HCT116 (cell line): ENCODE measurements around the gene TNS3. TPM values are rescaled to one million over a fixed set of nuclear protein-coding genes. Genes with fewer than 3 reads are reported as not detected.

Experiments used
- ATAC-seq: fragments of 200-7000 bp; cut with Tn5 transposase; 2 replicates; pipeline ENCODE4 v1.9.1; 2020; ENCODE audit warnings: mild to moderate bottlenecking, moderate library complexity
- BruUV-seq: library from RNA; stranded (reverse); fragments of 400-500 nt; replicated peaks from 2 replicates; lab custom pipeline; 2021; lab: Mats Ljungman, UMichigan
- CTCF ChIA-PET: fragments of 300-600 bp; sonication (Branson Sonifier 250); formaldehyde crosslinking; loops from one replicate; lab custom pipeline; 2021; ENCODE audit warnings: antibody characterized with exemption; lab: Charles Lee
- POLR2A ChIA-PET: fragments of 300-600, 350-600 bp; sonication (Branson Sonifier 250); formaldehyde crosslinking; loops from one replicate; lab custom pipeline; 2021; ENCODE audit warnings: antibody characterized with exemption; lab: Charles Lee
- RAD21 ChIA-PET, 2 experiments: fragments of 300-600 bp; sonication (Branson Sonifier 250); formaldehyde crosslinking; loops; one replicate each; lab custom pipeline; 2023; ENCODE audit warnings: low total read pairs in 2 of 2; ENCODE audit not compliant: uncharacterized antibody in 2 of 2, unreplicated experiment in 2 of 2, low non-redundant PET in 1 of 2; lab: Charles Lee
- DNase-seq: peaks from one replicate; pipeline ENCODE4 v3.0.0-alpha.2; 2010; ENCODE audit warnings: low read depth, low spot score
- H2AFZ ChIP-seq: fragments of 200-600 bp; shearing (Covaris generic), sonication (generic); 2 replicates; pipeline ENCODE4 v1.6.1; 2017; ENCODE audit warnings: low read depth, mixed run types, mixed read lengths, antibody characterized with exemption, low read length; ENCODE audit not compliant: poor library complexity, severe bottlenecking
- H3K27ac ChIP-seq: 2 replicates; pipeline ENCODE4 v1.5.1; 2012; ENCODE audit warnings: low read depth, low read length
- H3K27me3 ChIP-seq: fragments of 200-600 bp; sonication (generic); 2 replicates; pipeline ENCODE4 v1.6.1; 2016; ENCODE audit warnings: mixed run types, low read length, mixed read lengths; ENCODE audit not compliant: insufficient read depth
- H3K36me3 ChIP-seq, 2 experiments: fragments of 200-500 bp in 1 of 2; fragments of 200-600 bp in 1 of 2; sonication (Bioruptor generic) in 1 of 2; sonication (generic) in 1 of 2; 2 replicates each; pipeline versions ENCODE4 v1.5.1 to v1.6.1; 2014 to 2016; ENCODE audit warnings: low read length in 2 of 2, inconsistent platforms in 1 of 2, mixed read lengths in 1 of 2, mixed run types in 1 of 2; ENCODE audit not compliant: insufficient read depth in 2 of 2, control insufficient read depth in 1 of 2
- H3K4me1 ChIP-seq, 2 experiments: fragments of 200-600 bp in 1 of 2; sonication (generic) in 1 of 2; 2 replicates each; pipeline versions ENCODE4 v1.5.1 to v1.6.1; 2012 to 2017; ENCODE audit warnings: low read length in 2 of 2, inconsistent platforms in 1 of 2, mild to moderate bottlenecking in 1 of 2, mixed read lengths in 1 of 2, mixed run types in 1 of 2, moderate library complexity in 1 of 2; ENCODE audit not compliant: insufficient read depth in 2 of 2, control insufficient read depth in 1 of 2
- H3K4me2 ChIP-seq: fragments of 200-600 bp; sonication (generic); 2 replicates; pipeline ENCODE4 v1.6.1; 2017; ENCODE audit warnings: mixed run types, low read length, mixed read lengths
- H3K4me3 ChIP-seq, 2 experiments: fragments of 200-600 bp in 1 of 2; sonication (generic) in 1 of 2; replicated peaks in 1 of 2; 2 replicates each; pipeline ENCODE4 v1.5.1; 2011 to 2016; ENCODE audit warnings: low read length in 2 of 2, control low read depth in 1 of 2, low read depth in 1 of 2, mild to moderate bottlenecking in 1 of 2, mixed read lengths in 1 of 2, mixed run types in 1 of 2
- H3K79me2 ChIP-seq: fragments of 200-600 bp; sonication (generic); 2 replicates; pipeline ENCODE4 v1.6.1; 2017; ENCODE audit warnings: mild to moderate bottlenecking, mixed run types, low read length, moderate library complexity, mixed read lengths; ENCODE audit not compliant: insufficient read depth
- H3K9ac ChIP-seq: fragments of 200-600 bp; sonication (generic); 2 replicates; pipeline ENCODE4 v1.6.1; 2016; ENCODE audit warnings: low read length, mixed read lengths
- H3K9me2 ChIP-seq: fragments of 200-600 bp; sonication (generic), shearing (Covaris generic); 2 replicates; pipeline ENCODE4 v1.6.1; 2017; ENCODE audit warnings: mixed run types, mild to moderate bottlenecking, moderate library complexity; ENCODE audit not compliant: insufficient read depth
- H3K9me3 ChIP-seq, 2 experiments: fragments of 200-500 bp in 1 of 2; fragments of 200-600 bp in 1 of 2; sonication (Bioruptor generic) in 1 of 2; sonication (generic) in 1 of 2; 2 replicates each; pipeline ENCODE4 v1.6.1; 2014 to 2017; ENCODE audit warnings: low read length in 2 of 2, mixed read lengths in 2 of 2, inconsistent platforms in 1 of 2, low read depth in 1 of 2, mild to moderate bottlenecking in 1 of 2, mixed run types in 1 of 2, moderate library complexity in 1 of 2; ENCODE audit not compliant: control insufficient read depth in 1 of 2, insufficient read depth in 1 of 2
- H4K20me1 ChIP-seq: fragments of 200-600 bp; sonication (generic), shearing (Covaris generic); 2 replicates; pipeline ENCODE4 v1.6.1; 2017; ENCODE audit warnings: mixed run types, mild to moderate bottlenecking, moderate library complexity; ENCODE audit not compliant: insufficient read depth
- ATF3 ChIP-seq: IDR thresholded peaks from 2 replicates; pipeline ENCODE4 v1.6.1; 2012
- CEBPB ChIP-seq: IDR thresholded peaks from 2 replicates; pipeline ENCODE4 v1.6.1; 2012; ENCODE audit warnings: low read depth
- CTCF ChIP-seq, 3 experiments: fragments of 200-600 bp in 1 of 3; sonication (generic) in 1 of 3; IDR thresholded peaks in 2 of 3; conservative IDR thresholded peaks in 1 of 3; 2 replicates each; pipeline ENCODE4 v1.5.1; 2012 to 2017; ENCODE audit warnings: low read depth in 2 of 3, low read length in 2 of 3, antibody characterized with exemption in 1 of 3, borderline replicate concordance in 1 of 3, control low read depth in 1 of 3, mild to moderate bottlenecking in 1 of 3, mixed read lengths in 1 of 3, mixed run types in 1 of 3, moderate library complexity in 1 of 3; ENCODE audit not compliant: insufficient read depth in 1 of 3
- EGR1 ChIP-seq: IDR thresholded peaks from 2 replicates; pipeline ENCODE4 v1.6.1; 2012; ENCODE audit warnings: low read depth
- ELF1 ChIP-seq: IDR thresholded peaks from 2 replicates; pipeline ENCODE4 v1.6.1; 2012; ENCODE audit warnings: low read depth, borderline replicate concordance
- EZH2 ChIP-seq: fragments of 200-600 bp; sonication (generic); IDR thresholded peaks from 2 replicates; pipeline ENCODE4 v1.6.1; 2017; ENCODE audit warnings: antibody characterized with exemption, mixed run types
- EZH2phosphoT487 ChIP-seq: fragments of 200-600 bp; IDR thresholded peaks from 2 replicates; pipeline ENCODE4 v1.6.1; 2018; ENCODE audit warnings: antibody characterized with exemption, borderline replicate concordance
- FOSL1 ChIP-seq: IDR thresholded peaks from 2 replicates; pipeline ENCODE4 v1.6.1; 2012; ENCODE audit warnings: low read depth
- JUND ChIP-seq: IDR thresholded peaks from 2 replicates; pipeline ENCODE4 v1.6.1; 2012
- POLR2A ChIP-seq: IDR thresholded peaks from 2 replicates; pipeline ENCODE4 v1.7.0; 2011; ENCODE audit warnings: borderline replicate concordance; ENCODE audit not compliant: insufficient read depth, insufficient read length; ENCODE audit errors: extremely low read depth
- POLR2AphosphoS5 ChIP-seq: IDR thresholded peaks from 2 replicates; pipeline ENCODE4 v1.6.1; 2011; ENCODE audit warnings: mild to moderate bottlenecking, low read depth, low read length, moderate library complexity
- RAD21 ChIP-seq: IDR thresholded peaks from 2 replicates; pipeline ENCODE4 v1.6.1; 2012; ENCODE audit warnings: low read depth, mild to moderate bottlenecking
- SIN3A ChIP-seq: IDR thresholded peaks from 2 replicates; pipeline ENCODE4 v1.6.1; 2012; ENCODE audit warnings: low read depth
- SP1 ChIP-seq: IDR thresholded peaks from 2 replicates; pipeline ENCODE4 v1.6.1; 2012; ENCODE audit warnings: low read depth
- SRF ChIP-seq: IDR thresholded peaks from 2 replicates; pipeline ENCODE4 v1.6.1; 2012; ENCODE audit warnings: low read depth
- TCF7L2 ChIP-seq: IDR thresholded peaks from 2 replicates; pipeline ENCODE4 v1.7.0; 2011; ENCODE audit warnings: borderline replicate concordance, inconsistent platforms; ENCODE audit not compliant: insufficient read depth, insufficient read length; ENCODE audit errors: extremely low read depth
- ZBTB33 ChIP-seq: IDR thresholded peaks from 2 replicates; pipeline ENCODE4 v1.6.1; 2011; ENCODE audit warnings: mild to moderate bottlenecking, low read length, moderate library complexity; ENCODE audit not compliant: insufficient replicate concordance; ENCODE audit errors: extremely low read depth
- ZFX ChIP-seq: fragments of 450-650 bp; IDR thresholded peaks from 2 replicates; pipeline ENCODE4 v1.6.1; 2017
- ZNF274 ChIP-seq: fragments of 200-500 bp; sonication (Bioruptor generic); IDR thresholded peaks from 2 replicates; pipeline ENCODE4 v1.6.1; 2014; ENCODE audit warnings: mild to moderate bottlenecking, low read depth, low read length, inconsistent platforms
- intact Hi-C: fragments of 100-400 bp; cut with micrococcal nuclease; formaldehyde crosslinking; loops from 2 replicates; pipeline ENCODE4 v1.10.0; 2022
- total RNA-seq: library from RNA; stranded (reverse); gene quantifications from one replicate; pipeline ENCODE4 v1.2.1, GENCODE V29; 2021; ENCODE audit not compliant: unreplicated experiment
- TF ChIP-seq, protein P1 (sequence below): IDR thresholded peaks from 2 replicates; pipeline ENCODE4 v1.6.1; 2012; ENCODE audit warnings: low read depth

Gene TNS3
- total RNA-seq, 1 experiment from 2014 or later: 9.1 TPM

DNA sequence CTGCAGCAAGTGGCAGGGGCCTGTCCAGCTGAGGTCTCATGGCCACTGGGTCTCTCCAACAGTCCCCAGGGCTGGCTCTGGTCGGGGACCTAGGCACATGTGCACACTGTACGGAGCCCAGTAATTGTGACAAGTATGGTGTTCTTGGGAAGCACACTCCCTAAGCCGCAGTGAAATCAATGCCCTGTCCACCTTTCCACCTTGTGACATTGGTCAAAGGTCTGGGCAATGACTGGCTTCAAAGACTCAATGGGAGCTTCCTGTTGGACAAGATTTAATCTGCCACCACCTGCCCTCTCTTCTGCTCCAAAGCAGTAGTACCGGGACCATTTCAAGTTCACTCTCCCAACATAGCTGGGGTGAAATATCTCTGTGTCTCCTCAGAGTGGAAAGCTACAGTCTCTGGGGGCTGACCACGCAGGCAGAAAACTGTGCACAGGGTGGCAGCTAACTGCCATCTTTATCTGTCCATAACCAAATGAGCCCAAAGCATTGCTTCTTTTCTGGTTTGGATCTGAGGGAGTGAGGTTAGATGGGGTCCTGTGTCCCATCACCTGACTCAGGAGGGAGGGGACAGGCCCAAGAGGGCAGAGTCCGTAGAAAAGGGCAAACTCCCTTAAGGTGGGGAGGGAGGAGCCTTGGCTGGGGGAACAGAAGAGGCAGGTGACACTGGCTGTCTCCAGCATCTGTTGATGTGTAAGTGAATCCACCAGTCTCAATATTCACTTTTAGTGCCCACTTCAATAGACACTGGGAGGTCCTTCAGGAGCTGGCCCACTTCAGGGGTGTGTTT is 307.7 kb downstream of the TNS3 start:
- Histone ChIP-seq H3K4me3 (no peak overlapping the region), H3K4me2 (no peak overlapping the region), H3K9me2 (no peaks in the 10 kb centered on the region), H3K9ac (no peak overlapping the region), H3K4me1 (no peaks in the 10 kb centered on the region), H3K79me2 (no peaks in the 10 kb centered on the region), H3K27ac (no peak overlapping the region), H4K20me1 (no peaks in the 10 kb centered on the region), H3K36me3 (no peaks in the 10 kb centered on the region), H2AFZ (no peak overlapping the region), H3K27me3 (no peaks in the 10 kb centered on the region), H3K9me3 (no peaks in the 10 kb centered on the region)
- intact Hi-C loops: no loop called here
- ChIA-PET POLR2A (no interaction called here), RAD21 (no interaction called here), CTCF (no interaction called here)
- no peak for ATAC-seq
- BruUV-seq: no TSS peak
- no peak for DNase-seq
- TF ChIP-seq EGR1 (no peak), SP1 (no peak), POLR2AphosphoS5 (no peak), CEBPB (no peak), JUND (no peak), EZH2 (no peak), FOSL1 (no peak), ELF1 (no peak), ZFX (no peak), ZBTB33 (no peak), POLR2A (no peak), EZH2phosphoT487 (no peak), SRF (no peak), TCF7L2 (no peak), RAD21 (no peak), ZNF274 (no peak), CTCF (IDR thresholded peaks at IDR 0.05 in 2 of 3, conservative IDR thresholded peaks at IDR 0.05 in 1 of 3; ENCODE audit: borderline replicate concordance in 1 of 3, insufficient read depth in 1 of 3, low read depth in 2 of 3, low read length in 2 of 3) (no peak), SIN3A (no peak), ATF3 (no peak)
- TF ChIP-seq, protein P1, sequence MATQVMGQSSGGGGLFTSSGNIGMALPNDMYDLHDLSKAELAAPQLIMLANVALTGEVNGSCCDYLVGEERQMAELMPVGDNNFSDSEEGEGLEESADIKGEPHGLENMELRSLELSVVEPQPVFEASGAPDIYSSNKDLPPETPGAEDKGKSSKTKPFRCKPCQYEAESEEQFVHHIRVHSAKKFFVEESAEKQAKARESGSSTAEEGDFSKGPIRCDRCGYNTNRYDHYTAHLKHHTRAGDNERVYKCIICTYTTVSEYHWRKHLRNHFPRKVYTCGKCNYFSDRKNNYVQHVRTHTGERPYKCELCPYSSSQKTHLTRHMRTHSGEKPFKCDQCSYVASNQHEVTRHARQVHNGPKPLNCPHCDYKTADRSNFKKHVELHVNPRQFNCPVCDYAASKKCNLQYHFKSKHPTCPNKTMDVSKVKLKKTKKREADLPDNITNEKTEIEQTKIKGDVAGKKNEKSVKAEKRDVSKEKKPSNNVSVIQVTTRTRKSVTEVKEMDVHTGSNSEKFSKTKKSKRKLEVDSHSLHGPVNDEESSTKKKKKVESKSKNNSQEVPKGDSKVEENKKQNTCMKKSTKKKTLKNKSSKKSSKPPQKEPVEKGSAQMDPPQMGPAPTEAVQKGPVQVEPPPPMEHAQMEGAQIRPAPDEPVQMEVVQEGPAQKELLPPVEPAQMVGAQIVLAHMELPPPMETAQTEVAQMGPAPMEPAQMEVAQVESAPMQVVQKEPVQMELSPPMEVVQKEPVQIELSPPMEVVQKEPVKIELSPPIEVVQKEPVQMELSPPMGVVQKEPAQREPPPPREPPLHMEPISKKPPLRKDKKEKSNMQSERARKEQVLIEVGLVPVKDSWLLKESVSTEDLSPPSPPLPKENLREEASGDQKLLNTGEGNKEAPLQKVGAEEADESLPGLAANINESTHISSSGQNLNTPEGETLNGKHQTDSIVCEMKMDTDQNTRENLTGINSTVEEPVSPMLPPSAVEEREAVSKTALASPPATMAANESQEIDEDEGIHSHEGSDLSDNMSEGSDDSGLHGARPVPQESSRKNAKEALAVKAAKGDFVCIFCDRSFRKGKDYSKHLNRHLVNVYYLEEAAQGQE: no peak
